ENCODE measurements around the gene SNX18. TPM values are rescaled to one million over a fixed set of nuclear protein-coding genes. Genes with fewer than 3 reads are reported as not detected.

The SNX18 gene
- total RNA-seq, 1 experiment from 2014 or later, result 16.0 TPM

DNA sequence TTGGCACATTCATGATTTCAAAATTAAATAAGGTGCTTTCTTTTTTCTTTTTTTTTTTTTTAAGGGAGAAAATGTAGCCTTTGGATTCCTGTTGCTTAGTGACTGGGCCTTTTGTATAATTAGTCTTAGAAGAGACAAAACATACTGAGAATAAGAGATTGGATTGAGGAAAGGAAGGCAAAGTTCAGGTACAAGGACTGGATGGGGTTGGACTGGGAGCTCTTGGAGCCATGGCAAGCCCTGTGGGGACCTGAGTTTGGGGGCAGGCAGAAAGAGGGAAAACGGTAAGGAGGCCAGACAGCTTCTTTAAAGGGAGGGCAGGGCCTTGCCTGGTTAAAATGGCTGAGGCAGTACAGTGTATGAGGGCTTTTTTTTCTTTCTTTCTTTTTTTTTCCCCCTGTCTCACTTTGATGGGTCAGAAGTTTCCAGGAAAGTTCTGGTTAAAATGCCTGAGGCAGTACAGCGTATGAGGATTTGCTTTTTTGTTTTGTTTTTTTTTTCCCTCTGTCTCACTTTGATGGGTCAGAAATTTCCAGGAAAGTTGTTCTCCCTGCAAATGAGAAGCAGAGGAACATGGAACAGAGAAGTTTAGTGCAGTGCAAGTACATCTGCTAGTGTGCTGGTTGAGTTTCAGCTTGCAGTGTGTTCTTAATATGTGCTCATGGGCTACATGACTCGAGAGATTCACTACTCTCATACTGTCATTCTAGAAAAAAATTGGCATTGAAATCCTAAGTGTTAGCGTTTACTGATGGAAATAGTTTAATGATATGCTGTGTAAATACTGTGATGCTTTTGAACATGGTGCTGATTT, 16.8 kb downstream of the SNX18 start:
- ATAC-seq, result no peak
- TF ChIP-seq CEBPB (IDR thresholded peaks at IDR 0.05; ENCODE audit: low read depth), result no peak
- no peak for TF ChIP-seq EZH2 (IDR thresholded peaks at IDR 0.05)
- TF ChIP-seq, protein P1, sequence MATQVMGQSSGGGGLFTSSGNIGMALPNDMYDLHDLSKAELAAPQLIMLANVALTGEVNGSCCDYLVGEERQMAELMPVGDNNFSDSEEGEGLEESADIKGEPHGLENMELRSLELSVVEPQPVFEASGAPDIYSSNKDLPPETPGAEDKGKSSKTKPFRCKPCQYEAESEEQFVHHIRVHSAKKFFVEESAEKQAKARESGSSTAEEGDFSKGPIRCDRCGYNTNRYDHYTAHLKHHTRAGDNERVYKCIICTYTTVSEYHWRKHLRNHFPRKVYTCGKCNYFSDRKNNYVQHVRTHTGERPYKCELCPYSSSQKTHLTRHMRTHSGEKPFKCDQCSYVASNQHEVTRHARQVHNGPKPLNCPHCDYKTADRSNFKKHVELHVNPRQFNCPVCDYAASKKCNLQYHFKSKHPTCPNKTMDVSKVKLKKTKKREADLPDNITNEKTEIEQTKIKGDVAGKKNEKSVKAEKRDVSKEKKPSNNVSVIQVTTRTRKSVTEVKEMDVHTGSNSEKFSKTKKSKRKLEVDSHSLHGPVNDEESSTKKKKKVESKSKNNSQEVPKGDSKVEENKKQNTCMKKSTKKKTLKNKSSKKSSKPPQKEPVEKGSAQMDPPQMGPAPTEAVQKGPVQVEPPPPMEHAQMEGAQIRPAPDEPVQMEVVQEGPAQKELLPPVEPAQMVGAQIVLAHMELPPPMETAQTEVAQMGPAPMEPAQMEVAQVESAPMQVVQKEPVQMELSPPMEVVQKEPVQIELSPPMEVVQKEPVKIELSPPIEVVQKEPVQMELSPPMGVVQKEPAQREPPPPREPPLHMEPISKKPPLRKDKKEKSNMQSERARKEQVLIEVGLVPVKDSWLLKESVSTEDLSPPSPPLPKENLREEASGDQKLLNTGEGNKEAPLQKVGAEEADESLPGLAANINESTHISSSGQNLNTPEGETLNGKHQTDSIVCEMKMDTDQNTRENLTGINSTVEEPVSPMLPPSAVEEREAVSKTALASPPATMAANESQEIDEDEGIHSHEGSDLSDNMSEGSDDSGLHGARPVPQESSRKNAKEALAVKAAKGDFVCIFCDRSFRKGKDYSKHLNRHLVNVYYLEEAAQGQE (IDR thresholded peaks at IDR 0.05; ENCODE audit: low read depth), result no peak
- no peak for TF ChIP-seq SIN3A (IDR thresholded peaks at IDR 0.05; ENCODE audit: low read depth)
- TF ChIP-seq EZH2phosphoT487 (IDR thresholded peaks at IDR 0.05; ENCODE audit: borderline replicate concordance), result no peak
- no peak for TF ChIP-seq RAD21 (IDR thresholded peaks at IDR 0.05; ENCODE audit: low read depth)
- no peak for TF ChIP-seq ZFX (IDR thresholded peaks at IDR 0.05)
- no peak for TF ChIP-seq SRF (IDR thresholded peaks at IDR 0.05; ENCODE audit: low read depth)
- TF ChIP-seq TCF7L2 (IDR thresholded peaks at IDR 0.05; ENCODE audit: borderline replicate concordance, extremely low read depth, insufficient read depth, insufficient read length), result no peak
- no peak for TF ChIP-seq YY1 (IDR thresholded peaks at IDR 0.05; ENCODE audit: extremely low read depth, insufficient replicate concordance, low read depth, low read length)
- no peak for TF ChIP-seq SP1 (IDR thresholded peaks at IDR 0.05; ENCODE audit: low read depth)
- TF ChIP-seq CTCF (IDR thresholded peaks at IDR 0.05 in 2 of 3, conservative IDR thresholded peaks at IDR 0.05 in 1 of 3; ENCODE audit: borderline replicate concordance in 1 of 3, insufficient read depth in 1 of 3, low read depth in 2 of 3, low read length in 2 of 3), result no peak
- no peak for TF ChIP-seq EGR1 (IDR thresholded peaks at IDR 0.05; ENCODE audit: low read depth)
- TF ChIP-seq CBX3 (IDR thresholded peaks at IDR 0.05; ENCODE audit: low read depth), result no peak
- no peak for TF ChIP-seq ELF1 (IDR thresholded peaks at IDR 0.05; ENCODE audit: borderline replicate concordance, low read depth)
- TF ChIP-seq, protein P2, sequence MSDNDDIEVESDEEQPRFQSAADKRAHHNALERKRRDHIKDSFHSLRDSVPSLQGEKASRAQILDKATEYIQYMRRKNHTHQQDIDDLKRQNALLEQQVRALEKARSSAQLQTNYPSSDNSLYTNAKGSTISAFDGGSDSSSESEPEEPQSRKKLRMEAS (IDR thresholded peaks at IDR 0.05), result no peak
- no peak for DNase-seq (ENCODE audit: low read depth, low spot score)
- ChIA-PET CTCF (no interaction called here), POLR2A (no interaction called here), RAD21 (ENCODE audit: low non-redundant PET in 1 of 2, low total read pairs in 2 of 2, uncharacterized antibody in 2 of 2, unreplicated experiment in 2 of 2) (interaction anchor here in 1 of 2 experiments (0.5 kb wide), 1 partner anchor 361 kb away, joined by 3 read pairs; no protein-coding TSS in a partner anchor)
- H2AFZ ChIP-seq (ENCODE audit: low read depth, low read length, poor library complexity, severe bottlenecking), result no peak overlapping the region
- no peaks in the 10 kb centered on the region for H3K36me3 ChIP-seq (ENCODE audit: control insufficient read depth in 1 of 2, insufficient read depth in 2 of 2, low read length in 2 of 2)
- peaks cover 18% of the 10 kb centered on the region for H4K20me1 ChIP-seq (ENCODE audit: insufficient read depth)
- no peaks in the 10 kb centered on the region for H3K9me2 ChIP-seq (ENCODE audit: insufficient read depth)
- H3K79me2 ChIP-seq (ENCODE audit: insufficient read depth, low read length), result peaks cover 24% of the 10 kb centered on the region; the same call in 1 of the 2 replicates
- BruUV-seq (replicated peaks), result no TSS peak
- intact Hi-C loops (cut with micrococcal nuclease), result no loop called here
- H3K4me2 ChIP-seq (ENCODE audit: low read length), result no peak overlapping the region
- H3K4me3 ChIP-seq (replicated peaks in 1 of 2; ENCODE audit: low read depth in 1 of 2, low read length in 2 of 2), result no peak overlapping the region
- no peaks in the 10 kb centered on the region for H3K27me3 ChIP-seq (ENCODE audit: insufficient read depth, low read length)
- H3K4me1 ChIP-seq (ENCODE audit: control insufficient read depth in 1 of 2, insufficient read depth in 2 of 2, low read length in 2 of 2), result peaks cover 17 to 22% of the 10 kb centered on the region in 2 experiments
- H3K27ac ChIP-seq (ENCODE audit: low read depth, low read length), result no peak overlapping the region
- no peak overlapping the region for H3K9ac ChIP-seq (ENCODE audit: low read length)
- no peaks in the 10 kb centered on the region for H3K9me3 ChIP-seq (ENCODE audit: control insufficient read depth in 1 of 2, insufficient read depth in 1 of 2, low read depth in 1 of 2, low read length in 2 of 2)
